GM12878 (cell line): ENCODE results near the gene SCAMP1.

Experiments used
- MAX ChIP-seq: IDR thresholded peaks from 2 replicates; pipeline ENCODE4 v1.6.1; 2012; ENCODE audit warnings: low read depth, low read length, improper control_type of control experiment
- POLR2AphosphoS5 ChIP-seq: IDR thresholded peaks from 2 replicates; pipeline ENCODE4 v1.6.1; 2011; ENCODE audit warnings: mild to moderate bottlenecking, low read length, inconsistent platforms
- USF1 ChIP-seq: IDR thresholded peaks from 2 replicates; pipeline ENCODE4 v1.6.1; 2011; ENCODE audit warnings: borderline replicate concordance, low read depth, mild to moderate bottlenecking, moderate library complexity, mixed read lengths, low read length; ENCODE audit not compliant: insufficient read depth; ENCODE audit errors: extremely low read length

- TF ChIP-seq POLR2AphosphoS5, result no peak
- no peak for TF ChIP-seq USF1
- no peak for TF ChIP-seq MAX
These were observed 12.8 kb downstream of the SCAMP1 start for GRCh38 chr5:78373231-78373630.
